K562 (cell line): ENCODE data around the gene GKAP1. TPM values are rescaled to one million over a fixed set of nuclear protein-coding genes. Genes with fewer than 3 reads are reported as not detected.
A peak's percentile ranks its signal among the peaks of the same experiment; 100 is the strongest.

Source experiments
- ATF3 ChIP-seq, 2 experiments: fragments of 450-650 bp in 1 of 2; sonication (generic) in 1 of 2; formaldehyde crosslinking in 1 of 2; IDR thresholded peaks in 1 of 2; conservative IDR thresholded peaks in 1 of 2; 2 replicates each; pipeline versions ENCODE4 v1.6.1 to v1.8.1; 2016 to 2023; ENCODE audit warnings: mild to moderate bottlenecking in 2 of 2, moderate library complexity in 2 of 2, inconsistent platforms in 1 of 2, missing genetic modification reagents in 1 of 2
- E2F6 ChIP-seq, 2 experiments: IDR thresholded peaks; 2 replicates each; pipeline ENCODE4 v1.6.1; 2011; ENCODE audit warnings: borderline replicate concordance in 1 of 2, control low read depth in 1 of 2, low read depth in 1 of 2, low read length in 1 of 2, mild to moderate bottlenecking in 1 of 2, mixed read lengths in 1 of 2, moderate library complexity in 1 of 2; ENCODE audit not compliant: insufficient read depth in 1 of 2, insufficient read length in 1 of 2, poor library complexity in 1 of 2, severe bottlenecking in 1 of 2; ENCODE audit errors: extremely low read depth in 1 of 2
- EP300 ChIP-seq: IDR thresholded peaks from 2 replicates; pipeline ENCODE4 v1.6.1; 2012; ENCODE audit warnings: low read length, improper control_type of control experiment
- ETS1 ChIP-seq: conservative IDR thresholded peaks from 2 replicates; pipeline ENCODE4 v1.6.1; 2011; ENCODE audit warnings: low read depth, mild to moderate bottlenecking, low read length; ENCODE audit not compliant: control insufficient read depth
- FOXJ2 ChIP-seq: fragments of 200-800 bp; sonication (Bioruptor generic); IDR thresholded peaks from 2 replicates; pipeline ENCODE4 v1.6.1; 2016; ENCODE audit warnings: missing genetic modification characterization, missing compliant biosample characterization
- IRF2 ChIP-seq: sonication (generic); formaldehyde crosslinking; IDR thresholded peaks from 2 replicates; pipeline ENCODE4 v1.8.1; 2022; ENCODE audit warnings: mild to moderate bottlenecking, missing genetic modification reagents
- MAFF ChIP-seq: IDR thresholded peaks from 2 replicates; pipeline ENCODE4 v1.6.1; 2012; ENCODE audit warnings: low read length, improper control_type of control experiment
- MCM3 ChIP-seq: fragments of 450-650 bp; IDR thresholded peaks from 2 replicates; pipeline ENCODE4 v1.6.1; 2016
- MTA1 ChIP-seq: fragments of 450-650 bp; IDR thresholded peaks from 2 replicates; pipeline ENCODE4 v1.6.1; 2017; ENCODE audit warnings: borderline replicate concordance
- SAP30 ChIP-seq: fragments of 200-600 bp; sonication (generic); IDR thresholded peaks from 2 replicates; pipeline ENCODE4 v1.6.1; 2012; ENCODE audit warnings: borderline replicate concordance, low read depth, mild to moderate bottlenecking, moderate library complexity, low read length, control low read depth, inconsistent platforms; ENCODE audit not compliant: insufficient read depth, poor library complexity, severe bottlenecking
- SIN3B ChIP-seq: fragments of 450-650 bp; IDR thresholded peaks from 2 replicates; pipeline ENCODE4 v1.6.1; 2017; ENCODE audit warnings: low read depth, mild to moderate bottlenecking, moderate library complexity
- VEZF1 ChIP-seq: fragments of 200-800 bp; sonication (Bioruptor generic); IDR thresholded peaks from 2 replicates; pipeline ENCODE4 v1.6.1; 2017; ENCODE audit warnings: missing genetic modification characterization, missing compliant biosample characterization
- ZFX ChIP-seq: sonication (generic); formaldehyde crosslinking; IDR thresholded peaks from 2 replicates; pipeline ENCODE4 v1.8.0; 2022; ENCODE audit warnings: mild to moderate bottlenecking, missing genetic modification reagents, moderate library complexity
- ZNF232 ChIP-seq: sonication (generic); formaldehyde crosslinking; IDR thresholded peaks from 2 replicates; pipeline ENCODE4 v1.8.0; 2022; ENCODE audit warnings: mild to moderate bottlenecking, missing genetic modification reagents
- ZNF263 ChIP-seq: sonication (generic); formaldehyde crosslinking; IDR thresholded peaks from 2 replicates; pipeline ENCODE4 v1.8.0; 2022; ENCODE audit warnings: mild to moderate bottlenecking, missing genetic modification reagents, borderline replicate concordance
- ZNF518B ChIP-seq: fragments of 250-450 bp; sonication (Bioruptor Pico); IDR thresholded peaks from 2 replicates; pipeline ENCODE4 v1.5.0; 2021; ENCODE audit warnings: mild to moderate bottlenecking, moderate library complexity
- polyA plus RNA-seq, 8 experiments: library from polyadenylated mRNA; depleted of rRNA in 4 of 8; stranded (reverse) in 5 of 8; unstranded in 3 of 8; fragments of >200 nt; fragmentation: Nextera tagmentation in 2 of 8; fragmentation: Illumina TruSeq in 1 of 8; extraction: Ambion mirVana in 2 of 8; extraction: Trizol in 1 of 8; gene quantifications; 2 replicates each; pipeline versions ENCODE4 v1.2.1 to v1.2.3, GENCODE V29; 2011 to 2014; ENCODE audit warnings: inconsistent platforms in 1 of 8, missing spikeins in 1 of 8
- total RNA-seq, 7 experiments: library from RNA; depleted of rRNA in 6 of 7; stranded (reverse); fragments of >200 nt in 6 of 7; fragmentation: Illumina TruSeq in 2 of 7; extraction: Trizol in 2 of 7; gene quantifications; 2 replicates each; pipeline versions ENCODE4 v1.2.1 to v1.2.3, GENCODE V29; 2011 to 2021; ENCODE audit warnings: low replicate concordance in 1 of 7

GKAP1 gene
- total and polyA plus RNA-seq, 9 of the 15 experiments (the other 6 are each of a cell fraction or from before 2014, with no cell fraction given) = 1.0 to 3.8 (median 2.7) TPM

- TF ChIP-seq VEZF1 (peak; percentile 39), ETS1 (peak; percentile 66; the same call in 1 of the 2 replicates), ZNF518B (no peak), IRF2 (0 out of 2 replicates have a peak, but pooled peaks have one; percentile 67), MCM3 (no peak), ZFX (CRISPR knock-in tag) (peak; percentile 94), EP300 (0 out of 2 replicates have a peak, but pooled peaks have one; percentile 29), SIN3B (peak; percentile 95), MAFF (peak; percentile 15; the same call in 1 of the 2 replicates), ATF3 (IDR thresholded peaks at IDR 0.05) (peak; percentile 99), ATF3 (CRISPR knock-in tag; conservative IDR thresholded peaks at IDR 0.05) (no peak), SAP30 (peak; percentile 68), E2F6 (IDR thresholded peaks at IDR 0.05; ENCODE audit: borderline replicate concordance in 1 of 2, extremely low read depth in 1 of 2, insufficient read depth in 1 of 2, insufficient read length in 1 of 2, low read depth in 1 of 2, low read length in 1 of 2, poor library complexity in 1 of 2, severe bottlenecking in 1 of 2) (peak; percentile 75 to 78), MTA1 (peak; percentile 98), FOXJ2 (tag) (peak; percentile 53), ZNF232 (CRISPR knock-in tag) (no peak), ZNF263 (CRISPR knock-in tag) (peak; percentile 61; the same call in 1 of the 2 replicates)
Observed at GRCh38 chr9:83707768-83708514, 109.6 kb downstream of the GKAP1 start, which contains the start of gene UBQLN1 (continued).
